Fibroblast of lung (primary cell): Measurements from ENCODE around the gene PLXNA1. TPM values are rescaled to one million over a fixed set of nuclear protein-coding genes. Genes with fewer than 3 reads are reported as not detected.

Experiments used
- DNase-seq, 2 donors: peaks; one replicate each; pipeline versions ENCODE4 v3.0.0 to v3.0.0-alpha.2; 2010; ENCODE audit warnings: low read depth in 2 of 2
- H2AFZ ChIP-seq: 2 replicates; pipeline ENCODE4 v1.5.1; 2012; ENCODE audit warnings: low read length, control low read depth, inconsistent platforms
- H3K27ac ChIP-seq: 2 replicates; pipeline ENCODE4 v1.5.1; 2011; ENCODE audit warnings: low read length, control low read depth; ENCODE audit not compliant: insufficient read depth
- H3K27me3 ChIP-seq: 2 replicates; pipeline ENCODE4 v1.5.1; 2011; ENCODE audit warnings: mild to moderate bottlenecking, low read length; ENCODE audit not compliant: control insufficient read depth, insufficient read depth
- H3K36me3 ChIP-seq: 2 replicates; pipeline ENCODE4 v1.5.1; 2011; ENCODE audit warnings: low read length; ENCODE audit not compliant: control insufficient read depth, insufficient read depth
- H3K4me1 ChIP-seq: 2 replicates; pipeline ENCODE4 v1.5.1; 2011; ENCODE audit warnings: low read length; ENCODE audit not compliant: control insufficient read depth, insufficient read depth; ENCODE audit errors: extremely low read depth
- H3K4me2 ChIP-seq: 2 replicates; pipeline ENCODE4 v1.5.1; 2011; ENCODE audit warnings: low read length, control low read depth; ENCODE audit not compliant: insufficient read depth; ENCODE audit errors: extremely low read depth
- H3K4me3 ChIP-seq, 4 experiments: fragments of 200-600 bp in 1 of 4; sonication (generic) in 1 of 4; replicated peaks in 1 of 4; 2 replicates each; pipeline ENCODE4 v1.5.1; 2011 to 2016; ENCODE audit warnings: low read length in 4 of 4, low read depth in 3 of 4, mild to moderate bottlenecking in 3 of 4, control low read depth in 2 of 4, inconsistent platforms in 1 of 4, mixed read lengths in 1 of 4; ENCODE audit not compliant: insufficient read depth in 1 of 4; ENCODE audit errors: control extremely low read depth in 1 of 4
- H3K79me2 ChIP-seq: 2 replicates; pipeline ENCODE4 v1.5.1; 2012; ENCODE audit warnings: mild to moderate bottlenecking, low read length, inconsistent platforms; ENCODE audit not compliant: control insufficient read depth, insufficient read depth
- H3K9ac ChIP-seq: 2 replicates; pipeline ENCODE4 v1.5.1; 2011; ENCODE audit warnings: mild to moderate bottlenecking, low read length, control low read depth; ENCODE audit not compliant: insufficient read depth
- H3K9me3 ChIP-seq: 2 replicates; pipeline ENCODE4 v1.5.1; 2012; ENCODE audit warnings: low read depth, low read length; ENCODE audit not compliant: control insufficient read depth, insufficient read depth
- H4K20me1 ChIP-seq: 2 replicates; pipeline ENCODE4 v1.5.1; 2011; ENCODE audit warnings: low read length; ENCODE audit not compliant: control insufficient read depth, insufficient read depth; ENCODE audit errors: extremely low read depth
- EZH2 ChIP-seq: IDR thresholded peaks from 2 replicates; pipeline ENCODE4 v1.5.1; 2012; ENCODE audit warnings: low read length, control low read depth, mild to moderate bottlenecking; ENCODE audit errors: missing control alignments
- polyA minus RNA-seq: library from RNA; depleted of rRNA, polyadenylated mRNA; stranded (reverse); fragments of >200 nt; gene quantifications from 2 replicates; pipeline ENCODE4 v1.2.3, GENCODE V29; 2011; ENCODE audit warnings: low replicate concordance
- polyA plus RNA-seq, 2 donors: library from polyadenylated mRNA; depleted of rRNA in 1 of 2; stranded (reverse) in 1 of 2; unstranded in 1 of 2; fragments of >200 nt; gene quantifications; 2 replicates each; pipeline ENCODE4 v1.2.1, GENCODE V29; 2011 to 2012; ENCODE audit warnings: missing spikeins in 1 of 2
- total RNA-seq: library from RNA; depleted of rRNA; stranded (reverse); fragments of >200 nt; gene quantifications from 2 replicates; pipeline ENCODE4 v1.2.1, GENCODE V29; 2014
- TF ChIP-seq, protein P1 (sequence below), 2 donors: IDR thresholded peaks in 1 of 2; conservative IDR thresholded peaks in 1 of 2; 1 replicate in 1 of 2; 2 replicates in 1 of 2; pipeline ENCODE4 v1.5.1; 2011 to 2012; ENCODE audit warnings: low read length in 2 of 2, control low read depth in 1 of 2, inconsistent platforms in 1 of 2, low read depth in 1 of 2, mild to moderate bottlenecking in 1 of 2

Gene PLXNA1
- 36.0 and 48.6 TPM in 2 replicates for total RNA-seq
- polyA plus RNA-seq = 21.1 and 22.9 TPM in 2 replicates
- polyA plus RNA-seq (2012) = 30.2 and 38.0 TPM in 2 replicates
- 98.1 and 107 TPM in 2 replicates for polyA minus RNA-seq

DNA sequence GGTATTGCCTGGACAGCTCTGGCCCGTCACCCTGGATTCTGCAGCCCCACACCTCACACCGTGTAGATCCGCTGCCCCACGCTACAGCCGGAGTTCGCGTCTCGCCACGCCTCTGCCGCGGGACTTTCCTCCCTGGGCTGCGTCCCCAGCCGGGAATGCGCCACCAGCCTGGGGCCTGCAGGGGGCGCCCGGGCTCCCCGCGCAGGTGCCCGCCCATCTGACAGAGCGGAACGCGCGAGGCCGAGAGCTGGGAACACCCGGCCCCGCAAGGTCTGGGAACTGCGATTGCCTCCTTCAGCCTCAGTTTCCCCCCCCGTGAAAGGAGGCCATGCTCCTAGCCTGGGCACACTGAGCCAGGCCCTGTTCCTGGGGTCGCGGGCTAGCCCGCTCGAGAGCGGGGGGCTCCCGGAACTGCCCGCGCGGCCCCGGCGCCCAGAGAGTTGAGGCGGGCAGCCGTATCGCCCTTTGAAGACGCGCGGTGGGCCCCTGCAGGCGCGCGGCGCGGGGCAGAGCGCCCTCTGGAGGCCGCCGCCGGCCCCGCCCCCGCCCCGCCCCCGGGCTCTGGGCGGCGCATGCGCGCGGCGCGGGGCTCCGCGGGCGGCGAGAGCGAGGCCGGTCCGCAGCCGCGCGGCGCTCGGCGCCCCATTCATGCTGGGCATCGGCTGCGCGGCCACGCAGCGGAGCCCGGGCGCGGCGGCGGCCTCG is at the start of gene PLXNA1:
PLXNA1 (plus strand) TSS at position 645 of the 705 bp plus-strand sequence. CDS start 5,479 bp downstream, outside the sequence.
- Histone ChIP-seq H3K4me2 (peak within 1 kb of the TSS; percentile 75), H3K4me1 (peaks cover 5% of the 10 kb centered on the region), H3K79me2 (peaks cover 38% of the 10 kb centered on the region), H3K9ac (peak within 1 kb of the TSS; percentile 74), H4K20me1 (no peaks in the 10 kb centered on the region), H2AFZ (peak within 1 kb of the TSS; percentile 89), H3K27ac (peak within 1 kb of the TSS; percentile 50), H3K4me3 (peak within 1 kb of the TSS; percentile 57 to 83 (median 60)), H3K27me3 (peaks cover 9% of the 10 kb centered on the region), H3K9me3 (no peaks in the 10 kb centered on the region), H3K36me3 (no peaks in the 10 kb centered on the region)
- DNase-seq = peak; percentile 73 to 74
- TF ChIP-seq, protein P1, sequence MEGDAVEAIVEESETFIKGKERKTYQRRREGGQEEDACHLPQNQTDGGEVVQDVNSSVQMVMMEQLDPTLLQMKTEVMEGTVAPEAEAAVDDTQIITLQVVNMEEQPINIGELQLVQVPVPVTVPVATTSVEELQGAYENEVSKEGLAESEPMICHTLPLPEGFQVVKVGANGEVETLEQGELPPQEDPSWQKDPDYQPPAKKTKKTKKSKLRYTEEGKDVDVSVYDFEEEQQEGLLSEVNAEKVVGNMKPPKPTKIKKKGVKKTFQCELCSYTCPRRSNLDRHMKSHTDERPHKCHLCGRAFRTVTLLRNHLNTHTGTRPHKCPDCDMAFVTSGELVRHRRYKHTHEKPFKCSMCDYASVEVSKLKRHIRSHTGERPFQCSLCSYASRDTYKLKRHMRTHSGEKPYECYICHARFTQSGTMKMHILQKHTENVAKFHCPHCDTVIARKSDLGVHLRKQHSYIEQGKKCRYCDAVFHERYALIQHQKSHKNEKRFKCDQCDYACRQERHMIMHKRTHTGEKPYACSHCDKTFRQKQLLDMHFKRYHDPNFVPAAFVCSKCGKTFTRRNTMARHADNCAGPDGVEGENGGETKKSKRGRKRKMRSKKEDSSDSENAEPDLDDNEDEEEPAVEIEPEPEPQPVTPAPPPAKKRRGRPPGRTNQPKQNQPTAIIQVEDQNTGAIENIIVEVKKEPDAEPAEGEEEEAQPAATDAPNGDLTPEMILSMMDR (conservative IDR thresholded peaks at IDR 0.05 in 1 of 2, IDR thresholded peaks at IDR 0.05 in 1 of 2; ENCODE audit: low read depth in 1 of 2, low read length in 2 of 2) = peak; percentile 78 to 81
- TF ChIP-seq EZH2 = no peak

DNA sequence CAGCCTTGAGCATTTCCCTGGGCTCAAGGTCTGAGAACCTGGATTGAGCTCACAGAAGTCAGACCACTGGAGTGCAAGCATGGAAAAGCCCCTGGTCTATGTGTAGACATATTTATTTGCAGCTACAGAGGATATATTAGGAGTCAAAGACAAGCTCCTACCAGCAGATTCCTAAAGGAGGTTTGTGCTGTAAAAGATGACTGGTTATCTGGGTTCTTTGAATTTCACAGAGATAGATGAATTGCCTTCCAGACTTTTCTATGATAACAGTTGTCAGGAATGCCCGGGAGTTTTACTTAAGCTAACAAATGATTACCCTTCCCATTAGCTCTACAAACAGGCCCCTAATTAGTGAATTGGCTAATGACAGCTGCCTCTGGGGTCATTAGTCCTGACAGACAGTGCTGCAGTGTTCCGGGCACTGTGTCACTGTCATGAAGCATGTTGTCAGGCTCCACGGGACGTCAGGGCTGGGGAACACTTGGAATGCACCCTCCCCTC is 48.8 kb upstream of the PLXNA1 start:
- Histone ChIP-seq H4K20me1 (no peaks in the 10 kb centered on the region), H3K4me2 (no peak overlapping the region), H3K36me3 (no peaks in the 10 kb centered on the region), H3K9ac (no peak overlapping the region), H3K4me1 (peaks cover 12% of the 10 kb centered on the region), H3K27me3 (no peaks in the 10 kb centered on the region), H3K9me3 (no peaks in the 10 kb centered on the region), H2AFZ (no peak overlapping the region), H3K79me2 (no peaks in the 10 kb centered on the region), H3K27ac (no peak overlapping the region), H3K4me3 (no peak overlapping the region)
- no peak for TF ChIP-seq EZH2
- TF ChIP-seq, protein P1 (conservative IDR thresholded peaks at IDR 0.05 in 1 of 2, IDR thresholded peaks at IDR 0.05 in 1 of 2; ENCODE audit: low read depth in 1 of 2, low read length in 2 of 2) = no peak
- DNase-seq = peak in 1 of 2 donors; percentile 84

DNA sequence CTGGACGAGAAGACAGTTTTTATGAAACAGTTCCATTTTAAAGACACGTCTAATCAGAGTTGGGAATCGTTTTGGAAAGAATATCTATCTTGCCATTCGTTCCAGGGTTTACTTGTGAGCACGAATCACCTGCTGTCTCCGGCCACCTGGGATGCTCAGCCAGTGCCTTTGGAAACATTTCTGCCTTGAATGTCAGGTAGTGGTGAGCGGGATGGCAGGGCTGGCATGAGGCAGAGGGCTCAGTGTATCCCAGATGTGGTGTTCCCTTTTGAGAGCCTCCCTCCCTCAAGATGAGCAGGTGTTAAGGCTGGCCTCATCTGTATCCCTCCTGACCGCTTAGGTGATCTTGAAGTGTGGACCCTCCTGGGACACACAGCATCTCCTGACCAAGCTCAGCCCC is 47.9 kb upstream of the PLXNA1 start:
- DNase-seq = no peak
- Histone ChIP-seq H3K4me2 (no peak overlapping the region), H3K9me3 (no peaks in the 10 kb centered on the region), H3K27ac (no peak overlapping the region), H3K27me3 (no peaks in the 10 kb centered on the region), H2AFZ (no peak overlapping the region), H3K4me1 (peaks cover 12% of the 10 kb centered on the region), H3K9ac (no peak overlapping the region), H4K20me1 (no peaks in the 10 kb centered on the region), H3K4me3 (no peak overlapping the region), H3K36me3 (no peaks in the 10 kb centered on the region), H3K79me2 (no peaks in the 10 kb centered on the region)
- TF ChIP-seq, protein P1 (conservative IDR thresholded peaks at IDR 0.05 in 1 of 2, IDR thresholded peaks at IDR 0.05 in 1 of 2; ENCODE audit: low read depth in 1 of 2, low read length in 2 of 2) = no peak
- no peak for TF ChIP-seq EZH2
